Thyroid gland (tissue), 4 donors: ENCODE data around the gene GMEB2.

Experiments
- CTCF ChIP-seq, 6 experiments: fragments of 200-600 bp in 3 of 6; fragments of 450-650 bp in 3 of 6; sonication (generic) in 3 of 6; IDR thresholded peaks; one replicate each; pipeline ENCODE4 v1.5.1; 2016 to 2019; ENCODE audit warnings: antibody characterized with exemption in 6 of 6, mild to moderate bottlenecking in 2 of 6, inconsistent platforms in 1 of 6, moderate library complexity in 1 of 6
- POLR2A ChIP-seq, 2 donors: fragments of 450-650 bp; IDR thresholded peaks; one replicate each; pipeline ENCODE4 v1.6.1; 2017; ENCODE audit warnings: antibody characterized with exemption in 2 of 2, mild to moderate bottlenecking in 2 of 2, moderate library complexity in 1 of 2

- TF ChIP-seq POLR2A (IDR thresholded peaks at IDR 0.05) (no peak), CTCF (IDR thresholded peaks at IDR 0.05) (no peak)
Observed at GRCh38 chr20:63579017-63579694, 47.7 kb downstream of the GMEB2 start.
